Measurements from ENCODE around the gene TRIM37. TPM values are rescaled to one million over a fixed set of nuclear protein-coding genes. Genes with fewer than 3 reads are reported as not detected.

Gene TRIM37
- total and polyA plus RNA-seq, 2 of the 8 experiments (the other 6 are each of a cell fraction or from before 2014, with no cell fraction given), result 38.2 to 57.0 TPM

- ChIA-PET POLR2A (ENCODE audit: partially characterized antibody) (interaction anchor here (0.6 kb wide), 1 partner anchor 41 kb away, joined by 3 read pairs; no protein-coding TSS in a partner anchor), CTCF (ENCODE audit: partially characterized antibody) (no interaction called here)
- no peak for FAIRE-seq
Observed at GRCh38 chr17:58936295-58936694, 170.4 kb downstream of the TRIM37 start.

More at GRCh38 chr17:58936295-58936694, 170.4 kb downstream of the TRIM37 start:
- Histone ChIP-seq H2BK15ac (ENCODE audit: low read length) (no peak overlapping the region), H3K4ac (replicated peaks; ENCODE audit: insufficient read length, low read depth, low read length) (no peak overlapping the region), H3K14ac (ENCODE audit: insufficient read length) (no peak overlapping the region), H2BK5ac (ENCODE audit: low read depth, low read length) (no peak overlapping the region), H4K20me1 (replicated peaks in 1 of 2; ENCODE audit: control insufficient read depth in 1 of 2, insufficient read depth in 2 of 2, low read length in 2 of 2) (no peaks in the 10 kb centered on the region), H3K79me1 (ENCODE audit: low read depth, low read length) (no peaks in the 10 kb centered on the region), H3K18ac (ENCODE audit: extremely low read depth, low read length) (no peak overlapping the region), H3K79me2 (ENCODE audit: control insufficient read depth in 1 of 2, insufficient read depth in 2 of 2, low read length in 2 of 2) (no peaks in the 10 kb centered on the region), H3K4me1 (replicated peaks in 1 of 4; ENCODE audit: control insufficient read depth in 3 of 4, insufficient read depth in 4 of 4, low read length in 3 of 4) (no peaks in the 10 kb centered on the region), H3K56ac (replicated peaks; ENCODE audit: insufficient read length, low read depth, low read length) (no peak overlapping the region), H3K4me3 (ENCODE audit: extremely low read depth in 1 of 4, insufficient read depth in 2 of 4, low read depth in 3 of 4, low read length in 4 of 4) (no peak overlapping the region), H2AFZ (ENCODE audit: low read length) (no peak overlapping the region), H4K8ac (ENCODE audit: extremely low read depth, insufficient read depth, low read length) (no peak overlapping the region), H3K36me3 (ENCODE audit: control insufficient read depth in 2 of 4, insufficient read depth in 4 of 4, low read length in 3 of 4) (no peaks in the 10 kb centered on the region), H3K9ac (replicated peaks in 1 of 4; ENCODE audit: extremely low read depth in 1 of 4, low read depth in 3 of 4, low read length in 3 of 4) (no peak overlapping the region), H2BK20ac (ENCODE audit: low read length) (no peak overlapping the region), H2AK5ac (ENCODE audit: low read depth, low read length) (no peak overlapping the region), H4K91ac (replicated peaks; ENCODE audit: insufficient read length, low read length) (no peak overlapping the region), H2BK120ac (replicated peaks; ENCODE audit: low read depth, low read length) (no peak overlapping the region), H3K23me2 (ENCODE audit: low read depth, low read length) (no peaks in the 10 kb centered on the region), H3K27ac (ENCODE audit: low read depth, low read length) (no peak overlapping the region), H3K27me3 (replicated peaks in 1 of 4; ENCODE audit: control insufficient read depth in 3 of 4, extremely low read depth in 1 of 4, insufficient read depth in 3 of 4, low read length in 3 of 4) (no peaks in the 10 kb centered on the region), H3K23ac (ENCODE audit: insufficient read length) (no peak overlapping the region), H3K4me2 (ENCODE audit: insufficient read depth in 1 of 2, low read depth in 2 of 2, low read length in 2 of 2) (no peak overlapping the region), H2BK12ac (ENCODE audit: low read depth, low read length) (no peak overlapping the region), H4K5ac (ENCODE audit: insufficient read length, low read depth, low read length) (no peak overlapping the region), H3K9me3 (ENCODE audit: insufficient read depth in 2 of 2, low read depth in 1 of 2, low read length in 1 of 2) (no peaks in the 10 kb centered on the region)
- WGBS, 2 experiments (ENCODE audit: extremely low coverage in 1 of 2, insufficient coverage in 1 of 2, insufficient read length in 1 of 2, insufficient replicate concordance in 2 of 2, low coverage in 1 of 2, low lambda C conversion rate in 2 of 2, missing lambda C conversion rate in 1 of 2), result 86% methylated on average over 3 of the region's 3 CpGs; no CpG with 5 or more reads in 1 of the 2 experiments
- DNase-seq (ENCODE audit: low read depth in 1 of 2, low spot score in 2 of 2), result no peak
- no peak for TF ChIP-seq SRF (IDR thresholded peaks at IDR 0.05; ENCODE audit: low read depth, low read length)
- no peak for TF ChIP-seq EGR1 (IDR thresholded peaks at IDR 0.05; ENCODE audit: borderline replicate concordance, low read depth, low read length)
- no peak for TF ChIP-seq RAD21 (IDR thresholded peaks at IDR 0.05 in 1 of 2, conservative IDR thresholded peaks at IDR 0.05 in 1 of 2; ENCODE audit: low read depth in 2 of 2, low read length in 2 of 2)
- no peak for TF ChIP-seq JUND (IDR thresholded peaks at IDR 0.05; ENCODE audit: low read length)
- no peak for TF ChIP-seq RFX5 (IDR thresholded peaks at IDR 0.05; ENCODE audit: borderline replicate concordance, low read depth, low read length)

Data from H1 (cell line).